Ectodermal cell (in vitro differentiated cells): ENCODE results near the gene NOX4.
"Not testable (repeated sequence)": the region's sequence is repeated elsewhere in the genome, so short reads cannot be mapped to it uniquely, and the experiment has no call there.

Experiments used
- H3K27ac ChIP-seq: 2 replicates; pipeline ENCODE4 v1.7.0; 2013; ENCODE audit warnings: mild to moderate bottlenecking, low read depth, low read length; ENCODE audit not compliant: insufficient read depth, poor library complexity, severe bottlenecking
- H3K27me3 ChIP-seq: 2 replicates; pipeline ENCODE4 v1.7.0; 2013; ENCODE audit warnings: mild to moderate bottlenecking, low read length; ENCODE audit not compliant: insufficient read depth, control insufficient read depth, poor library complexity, severe bottlenecking
- H3K36me3 ChIP-seq: one replicate; pipeline ENCODE4 v1.7.0; 2013; ENCODE audit warnings: low read length; ENCODE audit not compliant: control insufficient read depth, insufficient read depth
- H3K4me1 ChIP-seq: one replicate; pipeline ENCODE4 v1.7.0; 2013; ENCODE audit warnings: low read length; ENCODE audit not compliant: control insufficient read depth, insufficient read depth
- H3K4me3 ChIP-seq: 2 replicates; pipeline ENCODE4 v1.7.0; 2013; ENCODE audit warnings: low read depth, low read length, control low read depth; ENCODE audit not compliant: insufficient read depth
- H3K9me3 ChIP-seq: 2 replicates; pipeline ENCODE4 v1.7.0; 2013; ENCODE audit warnings: mild to moderate bottlenecking, low read length, moderate library complexity; ENCODE audit not compliant: control insufficient read depth
- WGBS, 2 experiments: methylation state at CpG; one replicate each; pipeline ENCODE4 v1.1.7; 2013; ENCODE audit warnings: missing lambda C conversion rate in 2 of 2; 5-methylcytosine and 5-hydroxymethylcytosine counted together

The NOX4 gene

DNA sequence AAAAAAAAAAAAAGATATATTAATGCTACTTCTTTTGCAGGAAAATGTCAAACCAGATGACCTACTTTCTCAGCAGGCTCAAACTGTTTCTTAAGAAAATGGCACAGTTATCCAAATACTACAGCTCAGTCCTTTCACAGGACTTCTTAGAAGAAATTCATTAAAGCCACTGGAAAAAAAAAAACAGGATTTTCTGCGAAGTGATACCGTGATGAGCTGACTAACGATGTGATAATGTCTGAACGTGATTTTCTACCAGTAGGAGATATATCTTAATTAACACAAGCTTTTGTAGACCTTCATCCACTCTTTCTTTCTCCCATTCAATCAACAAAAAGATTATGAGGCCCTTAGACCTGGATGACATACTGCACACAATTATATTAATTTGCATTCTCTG, 132.4 kb downstream of the NOX4 start:
- H3K4me3 ChIP-seq, result no peak overlapping the region
- 48 to 74% methylated on average over 4 of the region's 4 CpGs for WGBS, 2 experiments
- no peaks in the 10 kb centered on the region for H3K36me3 ChIP-seq
- H3K4me1 ChIP-seq, result no peaks in the 10 kb centered on the region
- H3K9me3 ChIP-seq, result no peaks in the 10 kb centered on the region
- no peak overlapping the region for H3K27ac ChIP-seq
- no peaks in the 10 kb centered on the region for H3K27me3 ChIP-seq

DNA sequence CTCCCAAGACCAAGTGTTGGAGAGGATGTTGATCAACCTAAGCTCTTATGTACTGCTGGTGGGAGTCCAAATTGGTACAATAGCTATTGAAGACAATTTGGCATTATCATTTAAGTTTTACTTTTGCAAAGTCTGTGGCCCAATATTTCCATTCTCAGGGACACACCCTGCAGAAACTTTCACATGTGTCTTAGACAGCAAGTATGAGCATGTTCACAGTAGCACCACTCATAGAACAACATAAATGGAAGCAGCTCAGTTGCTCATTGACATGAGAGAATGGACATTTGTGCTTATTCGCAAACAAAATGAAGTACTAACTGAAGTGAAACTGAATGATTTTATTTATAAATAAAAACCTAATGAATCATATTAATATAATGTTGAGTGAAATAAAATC, 135.5 kb downstream of the NOX4 start:
- H3K36me3 ChIP-seq, result no peaks in the 10 kb centered on the region
- no CpG with 5 or more reads among the region's 1 CpG for WGBS, 2 experiments
- no peak overlapping the region for H3K27ac ChIP-seq
- no peak overlapping the region for H3K4me3 ChIP-seq
- no peaks in the 10 kb centered on the region for H3K9me3 ChIP-seq
- H3K4me1 ChIP-seq, result no peaks in the 10 kb centered on the region
- no peaks in the 10 kb centered on the region for H3K27me3 ChIP-seq

DNA sequence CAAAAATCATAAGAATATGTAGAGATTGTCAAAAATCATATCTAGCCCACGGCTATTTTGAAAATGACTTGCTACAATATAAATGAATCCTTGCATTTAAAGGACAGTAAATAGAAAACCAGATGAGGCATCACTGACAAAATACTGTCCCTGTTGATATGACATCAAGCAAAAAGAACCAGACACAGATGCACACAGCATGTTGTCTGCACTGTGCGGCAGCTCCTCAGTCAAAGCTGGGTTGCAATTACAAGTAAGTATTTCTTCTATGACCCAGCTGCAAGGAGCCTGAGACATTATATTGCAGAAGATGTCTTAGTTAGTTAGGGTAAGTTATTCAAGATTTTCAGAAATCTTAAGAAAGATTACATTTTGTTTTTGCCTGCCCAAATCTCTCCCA, 136.7 kb downstream of the NOX4 start:
- not testable (repeated sequence) for H3K9me3 ChIP-seq, H3K4me3 ChIP-seq, H3K27me3 ChIP-seq, H3K4me1 ChIP-seq, H3K27ac ChIP-seq, H3K36me3 ChIP-seq
- WGBS, 2 experiments, result 86 to 92% methylated on average over 1 to 2 of the region's 2 CpGs

DNA sequence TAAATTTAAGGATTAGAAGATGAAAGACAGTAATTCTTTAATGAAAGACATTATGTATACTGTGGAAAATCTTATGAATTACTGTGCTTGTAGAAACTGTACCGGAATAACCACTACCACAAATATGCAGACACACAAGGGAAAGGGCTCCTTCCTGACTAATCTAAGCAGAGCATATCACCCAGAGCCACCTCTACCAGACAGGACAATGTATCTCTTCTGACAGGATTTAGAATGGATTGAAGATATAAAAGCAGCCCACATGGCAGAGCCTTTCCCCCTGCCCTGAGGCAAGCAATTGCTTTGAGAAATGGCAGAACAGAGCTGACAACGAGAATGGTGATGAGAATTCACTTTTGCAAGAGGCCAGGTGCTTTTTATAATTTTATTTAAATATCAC, 144.1 kb downstream of the NOX4 start:
- H3K36me3 ChIP-seq, result no peaks in the 10 kb centered on the region
- no peak overlapping the region for H3K27ac ChIP-seq

DNA sequence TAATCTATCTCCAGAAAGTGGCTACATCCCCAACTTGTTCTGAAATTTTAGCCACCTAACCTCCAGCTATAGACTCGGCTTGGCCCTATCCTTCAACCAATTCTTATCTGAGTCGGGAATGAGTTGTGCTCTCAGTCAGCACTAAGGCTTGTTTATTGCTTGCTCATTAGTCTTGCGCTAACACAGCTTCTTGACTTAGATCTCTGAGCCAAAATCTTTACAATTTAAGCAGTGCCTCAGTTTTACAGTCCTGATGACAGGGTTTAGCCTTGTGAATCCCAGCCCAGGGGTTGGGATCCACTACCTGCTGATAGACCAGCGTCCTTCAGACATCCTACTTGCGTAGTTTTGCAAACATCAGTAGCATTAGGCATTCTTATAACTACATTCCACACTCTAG, 144.6 kb downstream of the NOX4 start:
- Histone ChIP-seq H3K27ac (no peak overlapping the region), H3K4me1 (no peaks in the 10 kb centered on the region), H3K4me3 (no peak overlapping the region), H3K27me3 (no peaks in the 10 kb centered on the region), H3K9me3 (no peaks in the 10 kb centered on the region), H3K36me3 (no peaks in the 10 kb centered on the region)
- WGBS, 2 experiments, result 90 to 97% methylated on average over 5 of the region's 5 CpGs

More for the DNA sequence above, 144.1 kb downstream of the NOX4 start:
- H3K4me1 ChIP-seq, result no peaks in the 10 kb centered on the region
- no peaks in the 10 kb centered on the region for H3K9me3 ChIP-seq
- no peak overlapping the region for H3K4me3 ChIP-seq
- WGBS, 2 experiments, result 100% methylated on average over 1 to 2 of the region's 2 CpGs
- H3K27me3 ChIP-seq, result no peaks in the 10 kb centered on the region

DNA sequence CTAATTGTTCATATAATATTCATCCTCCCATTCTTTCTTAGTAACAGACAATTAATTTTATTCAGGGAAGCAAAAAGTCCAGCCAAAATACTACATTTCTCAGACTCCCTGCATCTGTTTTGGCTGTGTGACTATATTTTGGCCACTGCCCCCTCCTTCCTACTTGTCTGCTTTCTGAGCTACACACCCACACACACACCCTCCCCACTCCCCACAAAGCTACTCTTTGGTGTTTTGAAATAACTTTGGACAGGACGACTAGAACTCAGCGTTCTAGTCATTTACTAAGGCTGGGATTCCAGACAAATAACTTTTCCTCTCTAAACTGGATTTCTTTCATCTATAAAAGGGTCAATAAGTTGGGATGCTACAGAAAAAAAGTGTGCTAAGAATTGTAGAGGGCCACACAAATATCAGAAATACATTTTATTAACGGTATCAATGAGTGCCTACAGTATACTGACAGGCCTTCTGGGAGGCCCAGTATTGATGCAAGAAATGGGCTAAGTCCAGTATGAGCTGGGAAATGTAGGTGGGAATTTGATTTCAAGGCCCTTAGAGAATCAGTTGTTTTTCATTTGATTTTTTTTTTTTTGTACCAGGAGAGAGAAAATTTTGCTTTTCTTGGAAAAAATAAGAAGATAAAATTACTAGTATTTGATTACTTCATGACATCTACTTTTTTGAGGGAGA, 148.1 kb downstream of the NOX4 start:
- not testable (repeated sequence) for H3K4me3 ChIP-seq, H3K9me3 ChIP-seq, H3K36me3 ChIP-seq, H3K27me3 ChIP-seq, H3K27ac ChIP-seq, H3K4me1 ChIP-seq
- 87 to 92% methylated on average over 3 of the region's 3 CpGs for WGBS, 2 experiments

DNA sequence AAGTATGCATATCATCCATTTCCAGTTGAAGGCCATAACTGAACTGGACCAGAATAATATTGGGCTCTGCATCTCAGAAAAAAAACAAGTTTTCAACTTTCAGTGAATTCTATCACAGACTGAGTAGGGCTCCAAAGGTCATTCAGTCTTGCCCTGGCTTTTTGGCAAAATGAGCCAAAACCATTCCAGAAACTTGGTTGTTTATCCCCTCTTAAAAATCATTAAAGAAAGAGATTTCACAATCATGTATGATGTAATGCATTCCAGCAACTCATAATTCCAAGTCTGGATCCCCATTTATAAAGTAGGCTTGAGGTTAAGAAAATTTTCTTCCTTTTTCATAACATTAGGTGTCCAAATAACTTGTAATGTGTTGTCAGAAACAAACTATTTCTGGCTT, 150.7 kb downstream of the NOX4 start:
- H3K27me3 ChIP-seq, H3K36me3 ChIP-seq, H3K27ac ChIP-seq, H3K4me1 ChIP-seq, H3K4me3 ChIP-seq, H3K9me3 ChIP-seq: not testable (repeated sequence)

DNA sequence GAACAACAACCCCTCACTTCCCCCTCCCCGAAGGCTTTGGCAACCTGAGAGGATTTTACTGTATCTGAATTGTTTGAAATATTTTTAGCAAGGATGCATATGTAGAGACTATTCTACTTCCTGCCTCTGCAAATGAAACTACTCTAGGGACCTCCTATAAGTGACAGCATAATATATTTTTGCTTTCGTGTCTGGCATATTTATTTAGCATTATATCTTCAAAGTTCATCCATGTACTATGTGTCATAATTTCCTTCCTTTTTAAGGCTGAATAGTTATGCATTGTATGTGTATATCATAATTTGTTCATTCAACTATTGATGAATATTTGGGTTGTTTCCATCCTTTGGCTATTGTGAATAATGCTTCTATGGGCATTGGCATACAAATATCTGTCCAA, 153.1 kb downstream of the NOX4 start:
- H3K27ac ChIP-seq, H3K4me1 ChIP-seq, H3K36me3 ChIP-seq, H3K4me3 ChIP-seq, H3K9me3 ChIP-seq, H3K27me3 ChIP-seq: not testable (repeated sequence)
- 100% methylated on average over 1 of the region's 2 CpGs; no CpG with 5 or more reads in 1 of the 2 experiments for WGBS, 2 experiments

DNA sequence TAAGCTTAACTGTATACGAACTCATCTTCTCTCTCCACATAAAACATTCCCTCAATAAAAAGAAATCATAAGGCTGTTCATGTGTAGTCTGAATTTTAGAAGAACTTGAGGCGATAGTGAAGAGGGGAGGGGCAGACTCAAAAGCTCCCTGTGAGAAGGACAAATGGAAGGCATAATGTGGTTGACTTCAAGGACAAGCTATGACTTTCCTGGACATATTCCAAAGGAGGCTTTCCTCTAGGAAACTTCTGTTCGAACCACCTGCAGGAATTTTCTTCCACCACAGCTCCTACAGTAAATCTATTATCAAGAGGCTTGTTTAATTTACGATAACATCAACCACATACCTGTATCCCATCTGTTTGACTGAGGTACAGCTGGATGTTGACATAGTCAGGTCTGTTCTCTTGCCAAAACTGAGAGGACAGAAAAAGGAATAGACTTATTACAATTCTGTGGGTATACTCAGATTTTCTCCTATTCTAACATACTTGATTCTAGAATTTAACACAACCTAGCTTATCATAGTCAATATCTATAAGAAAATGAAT, 154.0 kb downstream of the NOX4 start:
- H3K4me1 ChIP-seq, H3K36me3 ChIP-seq, H3K4me3 ChIP-seq, H3K27ac ChIP-seq, H3K9me3 ChIP-seq, H3K27me3 ChIP-seq: not testable (repeated sequence)
- WGBS, 2 experiments, result 94 to 96% methylated on average over 2 of the region's 4 CpGs

DNA sequence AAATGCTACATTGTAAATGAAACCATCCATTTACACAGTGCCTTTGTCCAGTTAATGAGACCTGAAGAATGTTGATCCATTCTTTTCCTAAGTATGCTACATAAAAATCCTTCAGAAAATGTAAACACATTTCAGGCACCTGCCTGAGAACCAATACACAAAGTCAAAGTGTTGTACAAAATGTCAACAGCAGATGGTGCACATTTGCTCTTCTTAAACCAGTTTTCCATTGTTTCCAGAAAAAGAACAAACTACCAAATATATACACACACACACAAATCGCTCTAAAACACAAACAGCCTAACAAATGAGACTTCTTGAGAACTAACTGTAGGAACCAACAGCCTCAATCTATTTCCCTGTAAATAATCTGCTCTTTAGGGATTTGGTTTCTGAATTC, 157.5 kb downstream of the NOX4 start:
- H3K27ac ChIP-seq, H3K4me1 ChIP-seq, H3K27me3 ChIP-seq, H3K9me3 ChIP-seq, H3K4me3 ChIP-seq, H3K36me3 ChIP-seq: not testable (repeated sequence)
- WGBS, 2 experiments, result 62 to 73% methylated on average over 1 of the region's 1 CpG

DNA sequence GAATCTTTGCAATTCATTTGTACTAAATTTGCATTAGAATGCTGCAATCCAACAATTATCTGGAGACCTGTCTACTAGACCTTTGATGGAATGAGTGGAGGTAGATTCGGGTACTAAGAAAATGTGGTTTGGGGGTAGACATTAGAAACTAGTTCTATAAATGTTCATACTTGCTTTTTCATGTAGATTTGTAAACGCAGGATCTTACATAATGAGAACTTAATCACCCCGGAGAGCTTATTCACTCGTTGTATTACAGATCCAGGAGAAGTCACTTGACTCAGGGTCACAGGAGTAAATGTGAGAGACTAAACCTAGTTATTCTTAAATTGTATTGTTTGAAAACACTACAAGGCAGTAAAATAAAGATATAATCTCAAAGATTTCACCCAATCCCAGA, 159.2 kb downstream of the NOX4 start:
- H3K27ac ChIP-seq, H3K9me3 ChIP-seq, H3K4me1 ChIP-seq, H3K27me3 ChIP-seq, H3K36me3 ChIP-seq, H3K4me3 ChIP-seq: not testable (repeated sequence)
- 49 to 55% methylated on average over 3 to 4 of the region's 4 CpGs for WGBS, 2 experiments
